IMR-90 (cell line): Measurements from ENCODE around the gene GPC4. TPM values are rescaled to one million over a fixed set of nuclear protein-coding genes. Genes with fewer than 3 reads are reported as not detected.

ENCODE experiments used
- ATAC-seq: fragments of 200-7000 bp; cut with Tn5 transposase; 2 replicates; pipeline ENCODE4 v1.9.1; 2020; ENCODE audit warnings: low read depth, mild to moderate bottlenecking, moderate library complexity
- BruUV-seq: library from RNA; stranded (reverse); fragments of 400-500 nt; replicated peaks from 2 replicates; lab custom pipeline; 2021; lab: Mats Ljungman, UMichigan
- CTCF ChIA-PET: fragments of 300-600 bp; formaldehyde crosslinking; extraction: SDS; loops from one replicate; lab custom pipeline; 2021; ENCODE audit warnings: antibody characterized with exemption; lab: Yijun Ruan, JAX
- POLR2A ChIA-PET: fragments of 300-600 bp; sonication (Branson Sonifier 250); formaldehyde crosslinking; loops from one replicate; lab custom pipeline; 2022; ENCODE audit warnings: antibody characterized with exemption; ENCODE audit not compliant: unreplicated experiment; lab: Charles Lee
- DNase-seq: peaks from one replicate; pipeline ENCODE4 v3.0.0; 2013
- H2AFZ ChIP-seq: replicated peaks from 2 replicates; pipeline ENCODE3; 2013; ENCODE audit warnings: low read length, mild to moderate bottlenecking; ENCODE audit not compliant: poor library complexity
- H2AK5ac ChIP-seq: 2 replicates; pipeline ENCODE4 v1.6.1; 2013; ENCODE audit warnings: low read depth, low read length, inconsistent platforms
- H2AK9ac ChIP-seq: replicated peaks from 2 replicates; pipeline ENCODE3; 2013; ENCODE audit warnings: mild to moderate bottlenecking, low read depth, low read length, moderate library complexity; ENCODE audit not compliant: poor library complexity
- H2BK120ac ChIP-seq: 2 replicates; pipeline ENCODE4 v1.6.1; 2013; ENCODE audit warnings: low read depth, low read length, inconsistent platforms
- H2BK15ac ChIP-seq: 3 replicates; pipeline ENCODE4 v1.6.1; 2013; ENCODE audit warnings: low read depth, low read length, inconsistent platforms
- H2BK20ac ChIP-seq: 2 replicates; pipeline ENCODE4 v1.6.1; 2013; ENCODE audit warnings: low read depth, mild to moderate bottlenecking, inconsistent platforms, low read length, moderate library complexity
- H2BK5ac ChIP-seq: 2 replicates; pipeline ENCODE4 v1.6.1; 2013; ENCODE audit warnings: mild to moderate bottlenecking, low read depth, low read length, inconsistent platforms; ENCODE audit not compliant: poor library complexity, severe bottlenecking
- H3K14ac ChIP-seq: replicated peaks from 2 replicates; pipeline ENCODE4 v1.6.1; 2013; ENCODE audit warnings: low read depth, low read length, inconsistent platforms
- H3K18ac ChIP-seq: 2 replicates; pipeline ENCODE4 v1.6.1; 2013; ENCODE audit warnings: low read depth, low read length, control low read depth
- H3K23ac ChIP-seq: 2 replicates; pipeline ENCODE4 v1.6.1; 2013; ENCODE audit warnings: low read depth, low read length, inconsistent platforms
- H3K27ac ChIP-seq: 2 replicates; pipeline ENCODE4 v1.5.1; 2013; ENCODE audit warnings: mild to moderate bottlenecking, control low read depth, low read length; ENCODE audit not compliant: insufficient read depth
- H3K27me3 ChIP-seq: 2 replicates; pipeline ENCODE4 v1.6.1; 2013; ENCODE audit warnings: low read length; ENCODE audit not compliant: control insufficient read depth, insufficient read depth
- H3K36me3 ChIP-seq: 2 replicates; pipeline ENCODE4 v1.6.1; 2013; ENCODE audit warnings: low read length, mixed read lengths; ENCODE audit not compliant: control insufficient read depth, insufficient read depth
- H3K4ac ChIP-seq: 2 replicates; pipeline ENCODE4 v1.6.1; 2013; ENCODE audit warnings: low read depth, low read length, inconsistent platforms
- H3K4me1 ChIP-seq: 2 replicates; pipeline ENCODE4 v1.6.1; 2013; ENCODE audit warnings: low read length, mixed read lengths; ENCODE audit not compliant: control insufficient read depth, insufficient read depth
- H3K4me2 ChIP-seq: 2 replicates; pipeline ENCODE4 v1.6.1; 2013; ENCODE audit warnings: low read depth, mild to moderate bottlenecking, control low read depth, low read length, moderate library complexity
- H3K4me3 ChIP-seq: 2 replicates; pipeline ENCODE4 v1.5.1; 2013; ENCODE audit warnings: low read depth, mild to moderate bottlenecking, control low read depth, low read length, moderate library complexity; ENCODE audit not compliant: insufficient read depth
- H3K56ac ChIP-seq: 2 replicates; pipeline ENCODE4 v1.6.1; 2013; ENCODE audit warnings: low read length, inconsistent platforms; ENCODE audit not compliant: insufficient read depth; ENCODE audit errors: extremely low read depth
- H3K79me1 ChIP-seq, 2 experiments: 2 replicates each; pipeline ENCODE4 v1.6.1; 2013; ENCODE audit warnings: low read length in 2 of 2, inconsistent platforms in 1 of 2, low read depth in 1 of 2
- H3K9ac ChIP-seq: 2 replicates; pipeline ENCODE4 v1.6.1; 2013; ENCODE audit warnings: low read depth, low read length, control low read depth
- H3K9me1 ChIP-seq: 2 replicates; pipeline ENCODE4 v1.6.1; 2013; ENCODE audit warnings: low read length, inconsistent platforms; ENCODE audit not compliant: insufficient read depth
- H3K9me3 ChIP-seq: 2 replicates; pipeline ENCODE4 v1.6.1; 2013; ENCODE audit warnings: low read length; ENCODE audit not compliant: control insufficient read depth, insufficient read depth
- H4K20me1 ChIP-seq: 2 replicates; pipeline ENCODE4 v1.6.1; 2013; ENCODE audit warnings: low read length, inconsistent platforms; ENCODE audit not compliant: insufficient read depth
- H4K5ac ChIP-seq: 2 replicates; pipeline ENCODE4 v1.6.1; 2013; ENCODE audit warnings: mild to moderate bottlenecking, low read depth, low read length, control low read depth
- H4K8ac ChIP-seq, 2 experiments: 2 replicates each; pipeline ENCODE4 v1.6.1; 2013; ENCODE audit warnings: low read depth in 2 of 2, low read length in 2 of 2, control low read depth in 1 of 2, inconsistent platforms in 1 of 2
- H4K91ac ChIP-seq: 2 replicates; pipeline ENCODE4 v1.6.1; 2013; ENCODE audit warnings: low read depth, low read length, inconsistent platforms; ENCODE audit not compliant: insufficient read depth
- BHLHE40 ChIP-seq: fragments of 150-350 bp; IDR thresholded peaks from 2 replicates; pipeline ENCODE4 v1.6.1; 2016; ENCODE audit warnings: mild to moderate bottlenecking, low read depth, low read length
- CEBPB ChIP-seq: IDR thresholded peaks from 2 replicates; pipeline ENCODE4 v1.6.1; 2012; ENCODE audit warnings: low read depth, low read length, improper control_type of control experiment
- CHD1 ChIP-seq: IDR thresholded peaks from 2 replicates; pipeline ENCODE4 v1.6.1; 2012; ENCODE audit warnings: low read depth, low read length, improper control_type of control experiment
- FOS ChIP-seq: fragments of 150-350 bp; IDR thresholded peaks from 2 replicates; pipeline ENCODE4 v1.6.1; 2016; ENCODE audit warnings: low read depth, low read length
- MAFK ChIP-seq: IDR thresholded peaks from 2 replicates; pipeline ENCODE4 v1.6.1; 2012; ENCODE audit warnings: low read depth, low read length, improper control_type of control experiment
- MXI1 ChIP-seq: IDR thresholded peaks from 2 replicates; pipeline ENCODE4 v1.6.1; 2012; ENCODE audit warnings: low read depth, mild to moderate bottlenecking, low read length, moderate library complexity, borderline replicate concordance
- NFE2L2 ChIP-seq: fragments of 150-350 bp; IDR thresholded peaks from 2 replicates; pipeline ENCODE4 v1.6.1; 2016; ENCODE audit warnings: low read depth, mild to moderate bottlenecking, low read length
- POLR2A ChIP-seq: IDR thresholded peaks from 2 replicates; pipeline ENCODE4 v1.6.1; 2012; ENCODE audit warnings: mild to moderate bottlenecking, low read depth, low read length
- RAD21 ChIP-seq: IDR thresholded peaks from 2 replicates; pipeline ENCODE4 v1.6.1; 2012; ENCODE audit warnings: low read length, improper control_type of control experiment
- RCOR1 ChIP-seq: IDR thresholded peaks from 2 replicates; pipeline ENCODE4 v1.6.1; 2012; ENCODE audit warnings: mild to moderate bottlenecking, low read length, improper control_type of control experiment; ENCODE audit not compliant: insufficient replicate concordance
- RFX5 ChIP-seq: IDR thresholded peaks from 2 replicates; pipeline ENCODE4 v1.8.0; 2012; ENCODE audit warnings: low read depth, mild to moderate bottlenecking, low read length, moderate library complexity
- SMC3 ChIP-seq: fragments of 150-350 bp; IDR thresholded peaks from 2 replicates; pipeline ENCODE4 v1.6.1; 2016; ENCODE audit warnings: low read depth, mild to moderate bottlenecking, antibody characterized with exemption, low read length, moderate library complexity
- dilution Hi-C: fragments of 300-500 bp; cut with HindIII; formaldehyde crosslinking; loops from one replicate; pipeline ENCODE4 v1.14.3; 2018; ENCODE audit warnings: low sequenced_read_pairs; ENCODE audit not compliant: unreplicated experiment
- in situ Hi-C: fragments of 300-500 bp; cut with MboI; formaldehyde crosslinking; loops from 3 replicates; pipeline ENCODE4 v1.14.3; 2019; ENCODE audit warnings: low sequenced_read_pairs, inconsistent platforms, mixed read lengths
- intact Hi-C: fragments of 100-400 bp; cut with micrococcal nuclease; formaldehyde crosslinking; loops from 2 replicates; pipeline ENCODE4 v1.10.0; 2022
- polyA plus RNA-seq, 3 experiments: library from polyadenylated mRNA; depleted of rRNA; stranded (reverse); fragments of >200 nt; gene quantifications; 2 replicates each; pipeline ENCODE4 v1.2.3, GENCODE V29; 2012; ENCODE audit warnings: low replicate concordance in 1 of 3
- total RNA-seq: library from RNA; depleted of rRNA; stranded (reverse); fragments of >200 nt; gene quantifications from 2 replicates; pipeline ENCODE4 v1.2.3, GENCODE V29; 2012
- TF ChIP-seq, protein P1 (sequence below): fragments of 150-350 bp; IDR thresholded peaks from 2 replicates; pipeline ENCODE4 v1.6.1; 2017; ENCODE audit warnings: mild to moderate bottlenecking, antibody characterized with exemption, low read length, low read depth
- TF ChIP-seq, protein P2 (sequence below): fragments of 150-350 bp; IDR thresholded peaks from 2 replicates; pipeline ENCODE4 v1.6.1; 2016; ENCODE audit warnings: low read depth, mild to moderate bottlenecking, low read length, moderate library complexity, borderline replicate concordance

The GPC4 gene
- total and polyA plus RNA-seq, 2 of the 4 experiments (the other 2 are of a cell fraction): 0.54 to 1.6 TPM

DNA sequence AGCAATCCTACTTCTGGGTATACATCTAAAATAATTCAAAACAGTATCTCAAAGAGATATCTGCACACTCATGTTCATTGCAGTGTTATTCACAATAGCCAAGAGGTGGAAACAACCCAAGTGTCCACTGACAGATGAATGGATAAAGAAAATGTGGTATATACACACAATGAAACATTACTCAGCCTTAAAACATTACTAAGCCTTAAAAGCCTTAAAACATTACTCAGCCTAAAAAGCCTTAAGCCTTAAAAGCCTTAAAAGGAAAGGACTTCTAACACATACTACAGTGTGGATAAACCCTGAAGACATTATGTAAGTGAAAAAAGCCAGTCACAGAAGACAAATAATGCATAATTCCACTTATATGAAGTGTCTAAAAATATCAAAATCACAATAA lies 156.8 kb downstream of the GPC4 start:
- Histone ChIP-seq H2AFZ (no peak overlapping the region), H3K18ac (no peak overlapping the region), H3K9me3 (no peaks in the 10 kb centered on the region), H3K9ac (no peak overlapping the region), H3K4me3 (no peak overlapping the region), H2BK120ac (no peak overlapping the region), H4K8ac (no peak overlapping the region), H3K23ac (no peak overlapping the region), H2AK5ac (no peak overlapping the region), H2BK5ac (no peak overlapping the region), H3K56ac (no peak overlapping the region), H4K20me1 (no peaks in the 10 kb centered on the region), H3K4me1 (peaks cover 2% of the 10 kb centered on the region), H4K91ac (no peak overlapping the region), H4K5ac (no peak overlapping the region), H3K4me2 (no peak overlapping the region), H2BK15ac (no peak overlapping the region), H3K9me1 (no peaks in the 10 kb centered on the region), H3K27ac (no peak overlapping the region), H3K27me3 (no peaks in the 10 kb centered on the region; the same call in 1 of the 2 replicates), H2AK9ac (no peak overlapping the region), H2BK20ac (no peak overlapping the region), H3K4ac (no peak overlapping the region), H3K14ac (no peak overlapping the region), H3K36me3 (no peaks in the 10 kb centered on the region), H3K79me1 (no peaks in the 10 kb centered on the region)
- DNase-seq (peak; percentile 63), ATAC-seq (peak; percentile 57)
- ChIA-PET POLR2A (no interaction called here), CTCF (no interaction called here)
- intact Hi-C loops (no loop called here), in situ Hi-C loops (no loop called here), dilution Hi-C loops (no loop called here)
- no peak for TF ChIP-seq FOS
- no peak for TF ChIP-seq CEBPB
- no peak for TF ChIP-seq POLR2A
- TF ChIP-seq, protein P1, sequence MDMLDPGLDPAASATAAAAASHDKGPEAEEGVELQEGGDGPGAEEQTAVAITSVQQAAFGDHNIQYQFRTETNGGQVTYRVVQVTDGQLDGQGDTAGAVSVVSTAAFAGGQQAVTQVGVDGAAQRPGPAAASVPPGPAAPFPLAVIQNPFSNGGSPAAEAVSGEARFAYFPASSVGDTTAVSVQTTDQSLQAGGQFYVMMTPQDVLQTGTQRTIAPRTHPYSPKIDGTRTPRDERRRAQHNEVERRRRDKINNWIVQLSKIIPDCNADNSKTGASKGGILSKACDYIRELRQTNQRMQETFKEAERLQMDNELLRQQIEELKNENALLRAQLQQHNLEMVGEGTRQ: no peak
- TF ChIP-seq MXI1: no peak
- no peak for TF ChIP-seq RAD21
- no peak for TF ChIP-seq SMC3
- TF ChIP-seq MAFK: no peak
- TF ChIP-seq NFE2L2: no peak
- TF ChIP-seq BHLHE40: no peak
- TF ChIP-seq RCOR1: no peak
- TF ChIP-seq, protein P2, sequence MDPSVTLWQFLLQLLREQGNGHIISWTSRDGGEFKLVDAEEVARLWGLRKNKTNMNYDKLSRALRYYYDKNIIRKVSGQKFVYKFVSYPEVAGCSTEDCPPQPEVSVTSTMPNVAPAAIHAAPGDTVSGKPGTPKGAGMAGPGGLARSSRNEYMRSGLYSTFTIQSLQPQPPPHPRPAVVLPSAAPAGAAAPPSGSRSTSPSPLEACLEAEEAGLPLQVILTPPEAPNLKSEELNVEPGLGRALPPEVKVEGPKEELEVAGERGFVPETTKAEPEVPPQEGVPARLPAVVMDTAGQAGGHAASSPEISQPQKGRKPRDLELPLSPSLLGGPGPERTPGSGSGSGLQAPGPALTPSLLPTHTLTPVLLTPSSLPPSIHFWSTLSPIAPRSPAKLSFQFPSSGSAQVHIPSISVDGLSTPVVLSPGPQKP: no peak
- TF ChIP-seq RFX5: no peak
- no peak for TF ChIP-seq CHD1
- BruUV-seq: no TSS peak
